Measurements from ENCODE around the gene CHAD.

CHAD gene

GRCh38 chr17:50498021-50498874 is 29.6 kb upstream of the CHAD start:
- no peak for DNase-seq
- intact Hi-C loops (cut with DNase I), result no loop called here

- DNase-seq, result no peak
- intact Hi-C loops (cut with DNase I), result no loop called here
These were observed 27.2 kb upstream of the CHAD start for GRCh38 chr17:50495918-50496317.

- intact Hi-C loops (cut with DNase I), result no loop called here
- DNase-seq, result no peak
These were observed 26.6 kb upstream of the CHAD start for GRCh38 chr17:50495217-50495823.

- DNase-seq, result no peak
- intact Hi-C loops (cut with DNase I), result no loop called here
These were observed 25.1 kb upstream of the CHAD start for GRCh38 chr17:50493744-50494143.

GRCh38 chr17:50492214-50492613 is 23.5 kb upstream of the CHAD start:
- DNase-seq, result no peak
- intact Hi-C loops (cut with DNase I), result no loop called here

- intact Hi-C loops (cut with DNase I), result no loop called here
- DNase-seq, result no peak
These were observed 22.8 kb upstream of the CHAD start for GRCh38 chr17:50491505-50491904.

GRCh38 chr17:50488880-50489279 is 20.2 kb upstream of the CHAD start:
- DNase-seq, result no peak
- intact Hi-C loops (cut with DNase I), result no loop called here

GRCh38 chr17:50487213-50488096 is 18.8 kb upstream of the CHAD start:
- no peak for DNase-seq
- intact Hi-C loops (cut with DNase I), result no loop called here

GRCh38 chr17:50484386-50485155 is 15.9 kb upstream of the CHAD start:
- no peak for DNase-seq
- intact Hi-C loops (cut with DNase I), result loop anchor here (5.0 kb wide), 1 partner anchor 58 kb away; no protein-coding TSS in a partner anchor

GRCh38 chr17:50483266-50483665 is 14.6 kb upstream of the CHAD start:
- DNase-seq, result no peak
- intact Hi-C loops (cut with DNase I), result loop anchor here (5.0 kb wide), 1 partner anchor 59 kb away; no protein-coding TSS in a partner anchor

GRCh38 chr17:50482516-50482915 is 13.8 kb upstream of the CHAD start:
- DNase-seq, result peak; percentile 70 to 97 (median 90)
- intact Hi-C loops (cut with DNase I), result loop anchor here (5.0 kb wide), 1 partner anchor 60 kb away; no protein-coding TSS in a partner anchor

GRCh38 chr17:50482110-50482509 is 13.4 kb upstream of the CHAD start:
- no peak for DNase-seq
- intact Hi-C loops (cut with DNase I), result loop anchor here (5.0 kb wide), 1 partner anchor 60 kb away; no protein-coding TSS in a partner anchor

GRCh38 chr17:50481648-50482047 is 13.0 kb upstream of the CHAD start:
- intact Hi-C loops (cut with DNase I), result loop anchor here (5.0 kb wide), 1 partner anchor 61 kb away; no protein-coding TSS in a partner anchor
- DNase-seq, result no peak

GRCh38 chr17:50480854-50481490 is 12.3 kb upstream of the CHAD start:
- no peak for DNase-seq
- intact Hi-C loops (cut with DNase I), result loop anchor here (5.0 kb wide), 1 partner anchor 61 kb away; no protein-coding TSS in a partner anchor

GRCh38 chr17:50480142-50480764 is 11.6 kb upstream of the CHAD start:
- intact Hi-C loops (cut with DNase I), result loop anchor here (5.0 kb wide), 1 partner anchor 62 kb away; no protein-coding TSS in a partner anchor

GRCh38 chr17:50479522-50480141 is 11.0 kb upstream of the CHAD start:
- peak in 40 of 42 donors; percentile 26 to 79 (median 58) for DNase-seq
- intact Hi-C loops (cut with DNase I), result loop anchor here (5.0 kb wide), 1 partner anchor 63 kb away; no protein-coding TSS in a partner anchor

More at GRCh38 chr17:50480142-50480764, 11.6 kb upstream of the CHAD start:
- no peak for DNase-seq
